Thyroid gland (tissue), 4 donors: Measurements from ENCODE around the gene STX8.

Experiments
- POLR2A ChIP-seq, 2 donors: fragments of 450-650 bp; IDR thresholded peaks; one replicate each; pipeline ENCODE4 v1.6.1; 2017; ENCODE audit warnings: antibody characterized with exemption in 2 of 2, mild to moderate bottlenecking in 2 of 2, moderate library complexity in 1 of 2
- TF ChIP-seq, protein P1 (sequence below), 6 experiments: fragments of 200-600 bp in 3 of 6; fragments of 450-650 bp in 3 of 6; sonication (generic) in 3 of 6; IDR thresholded peaks; one replicate each; pipeline ENCODE4 v1.5.1; 2016 to 2019; ENCODE audit warnings: antibody characterized with exemption in 6 of 6, mild to moderate bottlenecking in 2 of 6, inconsistent platforms in 1 of 6, moderate library complexity in 1 of 6

- TF ChIP-seq, protein P1, sequence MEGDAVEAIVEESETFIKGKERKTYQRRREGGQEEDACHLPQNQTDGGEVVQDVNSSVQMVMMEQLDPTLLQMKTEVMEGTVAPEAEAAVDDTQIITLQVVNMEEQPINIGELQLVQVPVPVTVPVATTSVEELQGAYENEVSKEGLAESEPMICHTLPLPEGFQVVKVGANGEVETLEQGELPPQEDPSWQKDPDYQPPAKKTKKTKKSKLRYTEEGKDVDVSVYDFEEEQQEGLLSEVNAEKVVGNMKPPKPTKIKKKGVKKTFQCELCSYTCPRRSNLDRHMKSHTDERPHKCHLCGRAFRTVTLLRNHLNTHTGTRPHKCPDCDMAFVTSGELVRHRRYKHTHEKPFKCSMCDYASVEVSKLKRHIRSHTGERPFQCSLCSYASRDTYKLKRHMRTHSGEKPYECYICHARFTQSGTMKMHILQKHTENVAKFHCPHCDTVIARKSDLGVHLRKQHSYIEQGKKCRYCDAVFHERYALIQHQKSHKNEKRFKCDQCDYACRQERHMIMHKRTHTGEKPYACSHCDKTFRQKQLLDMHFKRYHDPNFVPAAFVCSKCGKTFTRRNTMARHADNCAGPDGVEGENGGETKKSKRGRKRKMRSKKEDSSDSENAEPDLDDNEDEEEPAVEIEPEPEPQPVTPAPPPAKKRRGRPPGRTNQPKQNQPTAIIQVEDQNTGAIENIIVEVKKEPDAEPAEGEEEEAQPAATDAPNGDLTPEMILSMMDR (IDR thresholded peaks at IDR 0.05), result no peak
- no peak for TF ChIP-seq POLR2A (IDR thresholded peaks at IDR 0.05)
These were observed 351.1 kb downstream of the STX8 start for GRCh38 chr17:9224485-9224884.
